H1 (cell line): ENCODE results near the gene SNX17. TPM values are rescaled to one million over a fixed set of nuclear protein-coding genes. Genes with fewer than 3 reads are reported as not detected.

ENCODE experiments used
- ASH2L ChIP-seq: fragments of 200-600, 300-600 bp; sonication (generic); IDR thresholded peaks from one replicate; pipeline ENCODE4 v1.7.1; 2017; ENCODE audit warnings: low read length
- CREB1 ChIP-seq: IDR thresholded peaks from 2 replicates; pipeline ENCODE4 v1.6.1; 2012; ENCODE audit warnings: inconsistent platforms
- CTBP2 ChIP-seq: IDR thresholded peaks from 2 replicates; pipeline ENCODE4 v1.7.0; 2011; ENCODE audit warnings: borderline replicate concordance, mild to moderate bottlenecking, moderate library complexity, mixed read lengths, low read length; ENCODE audit not compliant: insufficient read depth, insufficient read length
- CTCF ChIP-seq, 3 experiments: IDR thresholded peaks; 1 replicate in 2 of 3; 2 replicates in 1 of 3; pipeline versions ENCODE4 v1.5.1 to v1.6.1; 2011; ENCODE audit warnings: low read length in 3 of 3, mild to moderate bottlenecking in 3 of 3, inconsistent platforms in 2 of 3, low read depth in 1 of 3, moderate library complexity in 1 of 3; ENCODE audit not compliant: insufficient read depth in 1 of 3; ENCODE audit errors: control extremely low read depth in 1 of 3
- RBBP5 ChIP-seq: IDR thresholded peaks from 2 replicates; pipeline ENCODE4 v1.7.1; 2012; ENCODE audit warnings: low read depth, mild to moderate bottlenecking, inconsistent platforms, low read length, moderate library complexity, borderline replicate concordance
- TCF12 ChIP-seq: IDR thresholded peaks from 2 replicates; pipeline ENCODE4 v1.6.1; 2011; ENCODE audit warnings: low read depth, mild to moderate bottlenecking, low read length
- polyA plus RNA-seq, 7 experiments: library from polyadenylated mRNA; depleted of rRNA in 3 of 7; stranded (reverse) in 5 of 7; unstranded in 2 of 7; fragments of >200 nt in 5 of 7; fragments of 200-250 nt in 2 of 7; gene quantifications; 1 replicate in 5 of 7; 2 replicates in 1 of 7; 4 replicates in 1 of 7; pipeline versions ENCODE4 v1.2.1 to v1.2.3, GENCODE V29; 2011 to 2013; ENCODE audit warnings: missing spikeins in 2 of 7, mixed read lengths in 2 of 7
- total RNA-seq: library from RNA; stranded (reverse); fragmentation: NEBNext Ultra II Directional; extraction: Animal tissue kit (Norgen Biotek cat#: 25700); gene quantifications from 2 replicates; pipeline ENCODE4 v1.2.1, GENCODE V29; 2021
- TF ChIP-seq, protein P1 (sequence below): IDR thresholded peaks from 2 replicates; pipeline ENCODE4 v1.6.1; 2012; ENCODE audit warnings: inconsistent platforms

Gene SNX17
- total and polyA plus RNA-seq, 2 of the 8 experiments (the other 6 are each of a cell fraction or from before 2014, with no cell fraction given), result 54.9 to 66.2 TPM

GRCh38 chr2:27335311-27335710, 35.1 kb upstream of the SNX17 start (continued):
- TF ChIP-seq CTCF (IDR thresholded peaks at IDR 0.05; ENCODE audit: control extremely low read depth in 1 of 3, insufficient read depth in 1 of 3, low read depth in 1 of 3, low read length in 3 of 3) (no peak), CREB1 (no peak), ASH2L (no peak), TCF12 (no peak), RBBP5 (no peak), CTBP2 (no peak)
- TF ChIP-seq, protein P1, sequence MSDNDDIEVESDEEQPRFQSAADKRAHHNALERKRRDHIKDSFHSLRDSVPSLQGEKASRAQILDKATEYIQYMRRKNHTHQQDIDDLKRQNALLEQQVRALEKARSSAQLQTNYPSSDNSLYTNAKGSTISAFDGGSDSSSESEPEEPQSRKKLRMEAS, result no peak
